Mononuclear cell (primary cell): ENCODE results near the gene PPM1M. TPM values are rescaled to one million over a fixed set of nuclear protein-coding genes. Genes with fewer than 3 reads are reported as not detected.

Source experiments
- H3K27me3 ChIP-seq: 2 replicates; pipeline ENCODE4 v1.6.0; 2011; ENCODE audit warnings: low read length, control low read depth; ENCODE audit not compliant: insufficient read depth
- H3K4me1 ChIP-seq: 2 replicates; pipeline ENCODE4 v1.5.1; 2011; ENCODE audit warnings: mild to moderate bottlenecking, low read length, control low read depth; ENCODE audit not compliant: insufficient read depth
- H3K4me3 ChIP-seq: 2 replicates; pipeline ENCODE4 v1.5.1; 2011; ENCODE audit warnings: mild to moderate bottlenecking, low read length, moderate library complexity
- H3K9me3 ChIP-seq: 2 replicates; pipeline ENCODE4 v1.5.1; 2011; ENCODE audit warnings: low read depth, mild to moderate bottlenecking, control low read depth, low read length
- total RNA-seq: library from RNA; depleted of rRNA; stranded (reverse); fragments of >200 nt; gene quantifications from one replicate; pipeline ENCODE4 v1.2.3, GENCODE V29; 2012

The PPM1M gene
- total RNA-seq, 1 donor, result 31.2 TPM

DNA sequence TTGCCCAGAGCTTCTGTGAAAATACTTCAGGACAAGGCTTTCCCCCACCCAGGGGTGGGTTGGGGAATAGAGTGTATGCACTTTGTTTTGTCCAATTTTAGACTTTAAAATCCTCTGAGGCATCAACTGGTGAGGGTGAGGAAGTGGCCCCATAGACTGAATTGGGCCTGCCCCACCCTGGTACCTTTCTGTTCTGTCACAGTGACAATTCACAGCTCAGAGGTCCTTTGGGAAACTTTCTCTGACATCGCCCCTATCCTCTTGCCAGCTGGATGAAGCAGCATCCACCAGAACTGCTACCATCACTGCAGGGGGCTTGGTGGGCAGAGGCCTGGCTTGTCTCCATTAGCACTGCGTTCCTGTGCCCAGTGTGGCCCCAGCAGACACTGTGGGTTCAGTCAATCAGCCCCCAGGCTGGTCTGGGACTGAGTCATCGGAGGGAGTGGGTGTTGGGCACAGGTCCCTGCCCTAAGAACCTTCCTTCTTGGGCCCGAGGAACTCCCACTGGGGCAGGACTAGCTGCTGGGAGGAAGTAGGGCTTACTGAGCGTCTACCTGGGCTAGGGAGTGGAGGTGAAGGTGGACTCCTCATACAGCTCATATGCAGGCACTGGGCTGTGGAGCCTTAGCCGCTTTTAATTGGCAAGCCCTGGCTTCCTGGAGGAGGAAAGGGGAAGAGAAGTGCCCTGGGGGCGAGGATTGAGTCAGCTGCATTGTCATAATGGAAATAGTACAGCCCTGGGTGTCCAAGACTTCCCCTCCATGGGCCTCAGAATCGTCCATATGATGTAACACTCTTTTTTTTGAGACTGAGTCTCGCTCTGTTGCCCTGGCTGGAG is 1.5 kb upstream of the PPM1M start:
- Histone ChIP-seq H3K4me1 (peaks cover 71% of the 10 kb centered on the region), H3K4me3 (no peak overlapping the region), H3K9me3 (no peaks in the 10 kb centered on the region), H3K27me3 (no peaks in the 10 kb centered on the region)

DNA sequence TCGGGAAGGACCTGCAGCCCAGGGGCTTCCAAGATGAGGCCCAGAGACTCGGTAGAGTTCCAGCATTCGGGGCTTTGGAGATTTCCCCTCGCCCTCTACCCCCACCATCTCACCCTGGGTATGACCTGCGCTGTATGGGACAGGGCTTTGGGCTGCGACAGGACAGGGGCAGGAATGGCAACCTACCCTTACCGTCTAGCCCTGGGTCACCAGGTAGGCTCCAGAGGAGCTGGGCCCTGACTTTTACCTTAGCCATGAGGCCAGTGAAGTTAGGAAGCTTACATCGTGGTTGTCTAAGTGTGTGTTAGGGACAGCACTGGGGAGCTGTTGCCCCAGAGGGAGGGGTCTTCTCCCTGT is 683 bp downstream of the PPM1M start:
- Histone ChIP-seq H3K4me3 (peak overlapping the region; percentile 62), H3K9me3 (no peaks in the 10 kb centered on the region), H3K27me3 (no peaks in the 10 kb centered on the region), H3K4me1 (peaks cover 54% of the 10 kb centered on the region)

DNA sequence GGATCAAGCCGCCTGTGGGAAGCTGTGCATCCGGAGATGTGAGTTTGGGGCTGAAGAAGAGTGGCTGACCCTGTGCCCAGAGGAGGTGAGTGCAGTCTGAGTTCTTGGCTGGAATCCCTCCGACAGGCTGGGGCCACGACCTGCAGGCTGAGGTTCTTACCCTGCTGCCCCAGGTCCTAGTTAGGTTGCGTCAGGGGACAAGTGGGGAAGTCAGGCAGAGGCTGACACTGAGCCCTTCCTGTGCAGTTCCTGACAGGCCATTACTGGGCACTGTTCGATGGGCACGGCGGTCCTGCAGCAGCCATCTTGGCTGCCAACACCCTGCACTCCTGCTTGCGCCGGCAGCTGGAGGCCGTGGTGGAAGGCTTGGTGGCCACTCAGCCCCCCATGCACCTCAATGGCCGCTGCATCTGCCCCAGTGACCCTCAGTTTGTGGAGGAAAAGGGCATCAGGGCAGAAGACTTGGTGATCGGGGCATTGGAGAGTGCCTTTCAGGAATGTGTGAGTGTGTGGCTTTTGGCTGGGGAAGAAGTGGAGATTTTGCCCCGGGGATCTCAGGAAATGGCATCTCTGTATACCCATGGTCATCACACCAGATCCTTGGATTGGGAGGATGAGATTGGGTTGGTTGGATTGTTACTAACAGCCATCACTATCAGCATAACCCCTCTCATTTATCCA is 1.3 kb downstream of the PPM1M start:
- Histone ChIP-seq H3K4me1 (peaks cover 56% of the 10 kb centered on the region), H3K9me3 (no peaks in the 10 kb centered on the region), H3K27me3 (no peaks in the 10 kb centered on the region), H3K4me3 (peak overlapping the region; percentile 62)

DNA sequence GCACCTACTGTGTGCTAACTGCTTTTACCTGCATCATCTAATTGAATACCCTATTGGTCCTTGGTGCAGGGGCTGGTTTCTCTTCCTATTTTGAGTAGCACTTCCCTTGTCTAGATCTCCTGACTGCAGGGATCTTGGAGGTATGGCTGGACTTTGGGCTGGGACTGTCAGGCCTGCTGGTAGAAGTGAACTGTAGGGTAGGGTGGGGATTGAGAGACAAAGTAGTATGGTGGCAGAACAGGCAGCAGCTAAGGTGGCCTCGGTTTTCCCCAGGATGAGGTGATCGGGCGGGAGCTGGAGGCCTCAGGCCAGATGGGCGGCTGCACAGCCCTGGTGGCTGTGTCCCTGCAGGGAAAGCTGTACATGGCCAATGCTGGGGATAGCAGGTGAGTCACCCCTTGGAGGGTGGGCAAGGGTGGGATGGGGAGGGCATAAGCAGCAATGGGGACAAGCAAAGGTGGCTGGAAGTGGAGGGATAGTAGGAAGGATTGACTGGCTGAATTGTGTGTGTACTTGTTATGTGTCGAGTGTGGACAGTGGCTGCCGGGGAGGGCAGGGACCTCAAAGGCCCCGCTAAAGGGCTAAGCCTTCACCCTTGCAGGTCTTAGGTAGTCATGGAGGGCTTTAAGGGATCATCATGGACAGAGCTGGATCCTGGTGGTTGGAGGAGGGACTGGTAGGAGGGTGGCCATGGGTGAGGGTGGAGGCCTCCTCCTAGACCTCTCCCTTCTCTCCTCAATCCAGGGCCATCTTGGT is 2.0 kb downstream of the PPM1M start:
- Histone ChIP-seq H3K27me3 (no peaks in the 10 kb centered on the region), H3K9me3 (no peaks in the 10 kb centered on the region), H3K4me1 (peaks cover 63% of the 10 kb centered on the region), H3K4me3 (peak overlapping the region; percentile 62)

DNA sequence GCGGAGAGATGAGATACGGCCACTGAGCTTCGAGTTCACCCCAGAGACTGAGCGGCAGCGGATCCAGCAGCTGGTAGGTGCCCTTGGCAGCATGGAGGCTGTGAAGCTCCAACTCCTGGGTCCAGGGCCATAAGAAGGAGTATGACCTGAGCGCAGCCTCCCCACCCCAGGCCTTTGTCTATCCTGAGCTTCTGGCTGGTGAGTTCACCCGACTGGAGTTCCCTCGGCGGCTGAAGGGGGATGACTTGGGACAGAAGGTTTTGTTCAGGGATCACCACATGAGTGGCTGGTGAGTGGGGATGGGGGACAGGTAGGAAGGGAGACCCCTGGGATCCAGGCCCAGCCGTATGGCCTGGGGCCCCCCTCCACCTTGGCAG is 2.6 kb downstream of the PPM1M start:
- H3K4me3 ChIP-seq, result no peak overlapping the region
- H3K9me3 ChIP-seq, result no peaks in the 10 kb centered on the region
- peaks cover 67% of the 10 kb centered on the region for H3K4me1 ChIP-seq
- H3K27me3 ChIP-seq, result no peaks in the 10 kb centered on the region

GRCh38 chr3:52248816-52249547 is 3.4 kb downstream of the PPM1M start:
- H3K9me3 ChIP-seq, result no peaks in the 10 kb centered on the region
- no peaks in the 10 kb centered on the region for H3K27me3 ChIP-seq
- no peak overlapping the region for H3K4me3 ChIP-seq
- H3K4me1 ChIP-seq, result peaks cover 67% of the 10 kb centered on the region

- peaks cover 67% of the 10 kb centered on the region for H3K4me1 ChIP-seq
- H3K9me3 ChIP-seq, result no peaks in the 10 kb centered on the region
- H3K4me3 ChIP-seq, result no peak overlapping the region
- H3K27me3 ChIP-seq, result no peaks in the 10 kb centered on the region
Measured at GRCh38 chr3:52249683-52250082, 4.1 kb downstream of the PPM1M start.

DNA sequence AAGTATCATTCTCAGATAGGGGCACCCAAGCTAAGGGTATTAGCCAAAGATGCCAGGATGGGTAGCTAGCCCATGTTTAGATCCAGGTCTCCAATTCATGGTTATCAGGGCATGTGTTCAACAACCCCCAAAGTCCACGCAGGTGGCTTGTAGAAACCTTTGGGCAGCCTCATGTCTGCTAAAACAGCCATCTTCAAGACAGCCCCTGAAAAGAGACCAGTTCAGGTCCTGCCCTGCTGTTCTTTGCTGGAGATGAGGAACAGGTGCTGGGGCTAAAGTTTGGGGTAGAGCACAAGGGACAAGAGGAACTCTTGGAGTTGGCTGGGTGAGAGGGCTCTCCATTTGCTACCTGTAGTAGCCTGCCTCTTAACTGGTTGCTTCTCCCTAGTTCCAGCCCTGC is 4.6 kb downstream of the PPM1M start:
- no peaks in the 10 kb centered on the region for H3K9me3 ChIP-seq

DNA sequence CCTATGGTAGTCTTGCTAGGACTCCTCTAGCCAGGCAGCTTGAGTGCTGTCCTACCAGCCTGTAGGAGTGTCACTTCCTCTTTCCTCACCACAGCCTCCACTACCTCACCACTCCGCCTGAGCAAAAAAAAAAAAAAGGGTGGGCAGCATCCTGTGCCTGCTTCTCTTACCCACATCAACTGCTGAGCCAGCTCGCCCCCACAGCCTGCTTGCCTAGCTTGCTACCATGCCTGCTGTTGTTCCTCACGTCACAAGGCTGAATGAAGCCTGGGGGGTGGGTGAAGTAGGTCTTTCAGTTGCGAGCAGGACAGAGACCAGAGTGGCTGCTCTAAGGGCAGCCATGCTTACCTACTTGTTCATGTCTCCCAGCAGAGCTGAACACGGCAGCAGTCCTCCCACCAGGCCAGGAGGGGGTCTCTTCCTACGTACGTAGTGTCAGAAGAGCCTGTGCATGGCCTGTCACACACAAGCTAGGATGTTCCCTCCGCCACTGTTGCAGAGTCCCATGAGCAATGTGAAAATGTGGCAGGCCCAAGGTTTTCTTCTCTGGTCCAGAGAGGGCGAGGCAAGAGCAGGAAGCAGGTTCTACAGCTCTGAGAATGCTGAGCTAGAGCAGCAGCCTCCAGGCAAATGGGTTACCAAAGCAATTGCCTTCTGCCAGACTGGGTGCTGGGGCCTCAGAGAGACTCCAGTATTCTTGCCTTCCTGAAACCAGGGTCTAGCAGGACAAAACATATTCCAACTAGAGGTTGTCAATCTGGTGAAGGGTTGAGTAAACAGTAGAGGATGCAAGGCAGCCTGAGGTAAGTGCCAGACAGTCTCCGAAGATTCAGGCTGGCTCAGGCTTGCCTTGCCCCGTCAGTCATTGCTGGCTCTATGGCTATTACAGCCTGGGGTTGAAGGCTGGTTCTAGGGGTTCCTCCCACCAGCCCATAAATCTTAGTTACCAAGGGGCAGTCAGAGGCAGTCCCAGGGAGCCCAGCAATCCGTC is 8.1 kb downstream of the PPM1M start:
- Histone ChIP-seq H3K27me3 (no peaks in the 10 kb centered on the region), H3K9me3 (no peaks in the 10 kb centered on the region), H3K4me1 (peaks cover 59% of the 10 kb centered on the region), H3K4me3 (no peak overlapping the region)

More for the DNA sequence above, 4.6 kb downstream of the PPM1M start:
- H3K4me1 ChIP-seq, result peaks cover 67% of the 10 kb centered on the region
- H3K4me3 ChIP-seq, result no peak overlapping the region
- no peaks in the 10 kb centered on the region for H3K27me3 ChIP-seq

GRCh38 chr3:52254608-52255007 is 9.0 kb downstream of the PPM1M start:
- peaks cover 59% of the 10 kb centered on the region for H3K4me1 ChIP-seq
- no peaks in the 10 kb centered on the region for H3K27me3 ChIP-seq
- no peak overlapping the region for H3K4me3 ChIP-seq
- H3K9me3 ChIP-seq, result no peaks in the 10 kb centered on the region

- H3K4me1 ChIP-seq, result peaks cover 63% of the 10 kb centered on the region
- H3K27me3 ChIP-seq, result no peaks in the 10 kb centered on the region
- H3K4me3 ChIP-seq, result no peak overlapping the region
- no peaks in the 10 kb centered on the region for H3K9me3 ChIP-seq
Measured at GRCh38 chr3:52256159-52256558, 10.6 kb downstream of the PPM1M start.

DNA sequence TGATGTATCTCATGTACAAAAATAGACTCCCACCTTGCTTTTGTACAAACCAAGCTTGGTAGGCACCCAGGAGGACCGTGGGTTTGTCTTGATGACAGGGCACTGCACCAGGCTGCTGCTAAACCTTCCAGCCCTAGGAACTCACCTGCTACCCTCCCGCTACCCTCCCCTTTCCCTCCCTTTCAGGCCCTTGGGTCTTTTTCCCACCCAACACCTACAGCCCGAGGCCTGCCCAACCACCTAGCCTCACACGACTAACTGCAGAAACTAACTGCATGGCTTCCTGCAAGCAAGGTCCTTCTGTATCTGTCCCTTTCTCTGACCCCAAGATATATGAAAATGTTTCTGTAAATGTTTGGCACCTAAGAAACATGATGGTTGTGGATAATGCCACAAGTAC is 11.1 kb downstream of the PPM1M start:
- H3K27me3 ChIP-seq, result no peaks in the 10 kb centered on the region
- no peaks in the 10 kb centered on the region for H3K9me3 ChIP-seq
- H3K4me1 ChIP-seq, result peaks cover 61% of the 10 kb centered on the region
- no peak overlapping the region for H3K4me3 ChIP-seq

GRCh38 chr3:52257911-52258310 is 12.4 kb downstream of the PPM1M start:
- Histone ChIP-seq H3K4me1 (peaks cover 58% of the 10 kb centered on the region), H3K9me3 (no peaks in the 10 kb centered on the region), H3K4me3 (no peak overlapping the region), H3K27me3 (no peaks in the 10 kb centered on the region)

DNA sequence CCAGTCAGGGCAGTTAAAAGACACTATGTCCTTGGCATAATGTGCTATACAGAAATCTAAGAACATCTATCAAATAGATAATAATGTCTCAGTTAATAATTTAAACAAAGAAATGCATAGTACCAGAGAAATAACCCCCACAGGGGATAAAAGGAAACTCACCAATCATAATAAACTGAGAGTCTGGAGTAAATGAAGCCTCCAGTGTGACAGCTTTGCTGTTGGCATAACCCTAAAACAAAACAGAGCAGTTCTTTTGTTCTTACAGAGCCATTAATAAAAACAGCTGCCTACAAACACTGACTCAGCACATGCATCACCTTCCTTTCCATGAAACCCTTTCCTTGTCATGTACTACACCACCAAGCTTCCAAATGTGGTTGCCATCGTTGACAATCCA is 13.5 kb downstream of the PPM1M start:
- Histone ChIP-seq H3K4me1 (peaks cover 58% of the 10 kb centered on the region), H3K9me3 (no peaks in the 10 kb centered on the region), H3K4me3 (no peak overlapping the region)

More for the DNA sequence above, 13.5 kb downstream of the PPM1M start:
- no peaks in the 10 kb centered on the region for H3K27me3 ChIP-seq
